Activated CD4-positive, alpha-beta T cell treated with anti-CD3 and anti-CD28 coated beads for 1 hour (primary cell): ENCODE measurements around the gene JAZF1.

Experiments used
- DNase-seq: peaks from one replicate; pipeline ENCODE4 v3.0.0-alpha.2; 2020

The JAZF1 gene

DNA sequence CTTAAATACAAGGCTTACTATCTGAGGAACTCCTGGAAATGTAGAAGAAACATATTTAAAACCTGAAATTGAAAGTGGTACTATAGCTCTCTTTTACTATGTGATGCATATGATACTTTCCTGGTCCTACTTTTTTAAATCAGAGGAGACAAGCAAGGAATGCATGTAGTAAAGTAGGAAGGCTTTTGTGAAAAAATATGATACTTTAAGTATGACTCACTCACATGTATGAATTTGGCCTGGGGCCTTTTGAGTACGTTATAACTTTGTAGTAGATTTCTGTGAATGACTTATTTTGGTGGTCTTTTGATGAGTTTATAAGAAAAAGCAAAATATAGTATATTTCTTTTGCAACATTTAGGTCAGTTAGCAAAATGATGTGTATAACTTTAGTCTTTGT is 386.8 kb downstream of the JAZF1 start:
- no peak for DNase-seq

DNA sequence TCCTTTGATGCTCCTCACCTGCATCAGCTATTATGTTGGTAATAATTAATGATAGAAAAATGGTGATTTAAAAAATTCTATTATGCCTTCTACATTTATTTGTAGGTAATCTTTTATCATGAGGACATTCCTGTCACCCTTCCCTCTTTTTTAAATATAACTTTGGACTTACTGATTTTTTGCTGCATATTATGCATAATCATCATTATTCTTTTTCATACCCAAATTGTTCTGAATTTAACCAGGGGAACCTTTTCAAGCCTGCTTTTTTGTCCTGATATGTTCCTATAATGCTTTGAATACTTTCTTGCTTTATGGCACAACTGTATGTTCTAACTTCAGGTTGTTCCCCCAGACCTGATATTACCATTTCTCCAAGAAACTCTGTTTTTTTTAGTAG is 392.2 kb downstream of the JAZF1 start:
- DNase-seq, result no peak

GRCh38 chr7:27784399-27785053 is 396.1 kb downstream of the JAZF1 start:
- DNase-seq, result no peak

DNA sequence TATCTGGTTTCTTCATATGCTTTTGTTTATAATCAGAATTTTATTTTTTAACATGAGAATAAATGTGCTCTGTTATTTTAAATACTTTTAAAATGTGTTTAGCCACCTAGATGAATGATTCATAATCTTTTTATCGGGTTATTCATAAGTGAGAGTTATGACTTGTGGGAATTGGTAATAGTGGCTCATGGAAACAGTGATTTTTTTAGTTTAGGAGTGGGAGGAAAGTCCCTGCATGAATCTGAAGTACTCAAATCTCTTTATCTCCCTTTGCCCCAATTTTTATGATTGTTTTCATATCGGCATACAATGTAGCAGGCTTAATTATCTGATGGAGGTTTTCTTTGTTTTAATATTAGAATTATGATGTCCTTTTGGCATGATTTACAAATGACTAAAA is 397.7 kb downstream of the JAZF1 start:
- no peak for DNase-seq

GRCh38 chr7:27781188-27781587 is 399.4 kb downstream of the JAZF1 start:
- DNase-seq, result no peak
